IPS-18a (cell line): Measurements from ENCODE around the gene FNTB.

ENCODE experiments used
- H3K27ac ChIP-seq: one replicate; pipeline ENCODE4 v1.5.1; 2013; ENCODE audit warnings: low read length
- H3K27me3 ChIP-seq: one replicate; pipeline ENCODE4 v1.6.1; 2013; ENCODE audit warnings: mild to moderate bottlenecking, low read length; ENCODE audit not compliant: control insufficient read depth, insufficient read depth
- H3K36me3 ChIP-seq: one replicate; pipeline ENCODE4 v1.6.1; 2013; ENCODE audit warnings: low read depth, low read length; ENCODE audit not compliant: control insufficient read depth
- H3K4me1 ChIP-seq: one replicate; pipeline ENCODE4 v1.6.1; 2013; ENCODE audit warnings: low read depth, low read length; ENCODE audit not compliant: control insufficient read depth
- H3K4me3 ChIP-seq: one replicate; pipeline ENCODE4 v1.5.1; 2013; ENCODE audit warnings: low read length
- H3K9ac ChIP-seq: one replicate; pipeline ENCODE4 v1.6.1; 2013; ENCODE audit warnings: mild to moderate bottlenecking, low read length, moderate library complexity
- H3K9me3 ChIP-seq: one replicate; pipeline ENCODE4 v1.6.1; 2013; ENCODE audit warnings: low read depth, low read length; ENCODE audit not compliant: control insufficient read depth

FNTB gene

DNA sequence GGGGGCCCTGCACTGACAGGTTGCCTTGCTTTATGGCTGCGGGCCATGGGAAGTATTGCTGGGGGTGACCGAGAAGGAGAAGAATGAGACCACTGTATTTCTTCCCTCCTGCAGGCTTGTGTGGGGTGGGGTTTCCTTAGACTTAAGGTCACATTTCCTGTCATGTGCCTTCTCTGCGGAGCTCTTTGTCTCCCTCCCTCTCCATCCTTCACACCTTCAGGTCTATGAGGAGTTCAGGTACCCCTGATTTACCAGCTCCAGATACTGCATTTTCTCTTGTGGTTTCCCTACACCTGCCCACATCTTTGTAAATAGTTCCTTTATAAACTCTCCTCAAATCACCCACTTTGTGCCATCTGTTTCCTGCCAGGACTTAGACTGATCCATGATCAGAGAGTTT is 3.6 kb downstream of the FNTB start:
- no peaks in the 10 kb centered on the region for H3K9me3 ChIP-seq
- peaks cover 12% of the 10 kb centered on the region for H3K27me3 ChIP-seq
- no peaks in the 10 kb centered on the region for H3K36me3 ChIP-seq
- H3K9ac ChIP-seq, result no peak overlapping the region
- H3K27ac ChIP-seq, result no peak overlapping the region
- H3K4me1 ChIP-seq, result peaks cover 6% of the 10 kb centered on the region
- no peak overlapping the region for H3K4me3 ChIP-seq

DNA sequence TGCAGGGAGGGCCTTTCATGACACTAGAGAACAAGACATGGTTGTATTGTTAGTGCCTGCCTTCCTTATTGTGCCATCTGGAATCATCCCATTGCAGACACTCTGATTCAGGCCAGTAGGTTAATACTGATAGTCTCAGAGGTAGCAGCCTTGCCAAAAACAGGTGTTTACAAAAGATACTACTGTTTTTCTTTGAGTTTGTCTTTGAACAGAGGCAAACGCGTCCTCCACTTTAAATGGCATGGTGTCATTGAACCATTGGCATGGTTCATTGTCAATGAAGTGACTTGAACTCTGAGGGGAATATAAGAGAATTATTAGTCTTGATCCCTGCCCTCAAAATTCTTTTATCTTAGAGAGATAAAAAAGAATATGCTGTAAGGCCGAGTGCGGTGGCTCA is 4.2 kb downstream of the FNTB start:
- no peaks in the 10 kb centered on the region for H3K9me3 ChIP-seq
- no peaks in the 10 kb centered on the region for H3K36me3 ChIP-seq
- no peak overlapping the region for H3K27ac ChIP-seq
- no peak overlapping the region for H3K9ac ChIP-seq
- peaks cover 5% of the 10 kb centered on the region for H3K4me1 ChIP-seq
- peaks cover 5% of the 10 kb centered on the region for H3K27me3 ChIP-seq
- H3K4me3 ChIP-seq, result no peak overlapping the region

DNA sequence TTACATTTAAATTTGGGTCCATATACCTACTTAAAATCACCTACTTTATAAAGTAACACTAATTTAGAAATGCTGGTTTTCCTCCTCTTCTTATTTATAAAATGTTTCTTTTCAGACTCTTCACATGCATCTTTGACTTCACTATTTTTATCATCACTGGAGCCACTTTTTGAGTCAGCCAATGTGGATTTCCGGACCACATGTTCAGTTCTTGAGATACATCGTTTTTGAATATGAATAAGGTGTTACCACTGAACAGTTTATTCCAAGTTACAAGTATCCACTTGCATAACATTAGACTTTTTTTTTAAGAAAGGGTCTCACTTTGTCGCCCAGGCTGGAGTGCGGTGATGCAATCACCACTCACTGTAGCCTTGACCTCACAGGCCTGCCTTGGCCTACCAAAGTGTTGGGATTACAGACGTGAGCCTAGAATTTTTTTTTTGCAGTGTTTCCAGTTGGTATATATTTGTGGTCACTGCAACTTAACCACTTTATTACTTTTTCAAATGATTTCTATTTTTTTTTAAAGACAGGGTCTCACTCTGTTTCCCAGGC is 5.7 kb downstream of the FNTB start:
- Histone ChIP-seq H3K36me3 (no peaks in the 10 kb centered on the region), H3K9me3 (no peaks in the 10 kb centered on the region), H3K9ac (no peak overlapping the region), H3K4me1 (no peaks in the 10 kb centered on the region), H3K4me3 (no peak overlapping the region), H3K27ac (no peak overlapping the region), H3K27me3 (no peaks in the 10 kb centered on the region)

DNA sequence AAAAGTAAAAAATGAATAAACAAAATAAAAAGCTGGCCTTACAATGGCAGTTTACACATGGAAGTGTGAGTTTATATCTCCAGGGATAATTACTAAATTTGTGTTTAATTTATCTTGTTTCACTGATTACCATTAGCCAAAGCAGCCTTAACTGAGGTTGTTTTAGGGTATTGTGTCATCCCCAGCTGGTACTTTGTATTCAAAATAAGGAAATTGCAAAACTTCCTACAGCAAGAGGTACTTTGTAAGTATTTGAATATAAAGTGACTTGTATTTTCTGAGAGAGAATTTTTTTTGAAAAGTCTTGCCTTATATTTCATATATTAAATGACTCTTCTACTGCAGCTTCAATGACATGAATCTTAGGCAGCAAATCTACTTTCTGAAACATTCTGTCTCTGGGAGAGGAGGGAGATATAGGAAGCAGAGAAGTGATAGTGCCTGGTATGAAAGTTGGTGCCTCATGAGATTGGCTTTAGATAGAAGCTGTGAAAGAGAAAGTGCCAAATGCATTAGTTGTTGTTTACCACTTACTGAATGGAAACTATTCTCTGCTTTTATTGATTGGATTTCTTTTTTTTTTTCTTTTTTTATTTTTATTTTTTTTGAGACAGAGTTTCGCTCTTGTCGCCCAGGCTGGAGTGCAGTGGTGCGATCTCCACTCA is 6.7 kb downstream of the FNTB start:
- H3K36me3 ChIP-seq, result no peaks in the 10 kb centered on the region
- peaks cover under 1% of the 10 kb centered on the region for H3K4me1 ChIP-seq
- no peaks in the 10 kb centered on the region for H3K9me3 ChIP-seq
- H3K4me3 ChIP-seq, result no peak overlapping the region
- H3K27me3 ChIP-seq, result no peaks in the 10 kb centered on the region
- no peak overlapping the region for H3K9ac ChIP-seq
- no peak overlapping the region for H3K27ac ChIP-seq

GRCh38 chr14:64994540-64994939 is 7.8 kb downstream of the FNTB start:
- no peaks in the 10 kb centered on the region for H3K9me3 ChIP-seq
- H3K9ac ChIP-seq, result no peak overlapping the region
- no peak overlapping the region for H3K27ac ChIP-seq
- H3K4me3 ChIP-seq, result no peak overlapping the region
- no peaks in the 10 kb centered on the region for H3K36me3 ChIP-seq
- no peaks in the 10 kb centered on the region for H3K27me3 ChIP-seq
- peaks cover 3% of the 10 kb centered on the region for H3K4me1 ChIP-seq

DNA sequence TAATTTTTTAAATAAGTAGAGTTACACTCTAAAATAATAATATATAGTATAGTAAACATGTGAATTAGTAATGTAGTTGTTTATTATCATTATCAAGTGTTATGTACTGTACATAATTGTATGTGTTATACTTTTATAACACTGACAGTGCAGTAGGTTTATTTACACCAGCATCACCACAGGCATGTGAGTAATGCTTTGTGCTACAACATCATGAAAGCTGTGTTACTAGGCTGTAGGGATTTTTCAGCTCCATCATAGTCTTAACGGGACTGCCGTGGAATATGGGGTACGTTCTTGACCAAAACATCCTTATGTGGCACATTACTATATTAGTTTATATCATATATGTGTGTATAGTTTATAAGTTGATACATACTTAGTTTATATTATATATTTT is 8.6 kb downstream of the FNTB start:
- no peaks in the 10 kb centered on the region for H3K9me3 ChIP-seq
- H3K4me3 ChIP-seq, result no peak overlapping the region
- no peak overlapping the region for H3K27ac ChIP-seq
- peaks cover 3% of the 10 kb centered on the region for H3K4me1 ChIP-seq
- no peaks in the 10 kb centered on the region for H3K27me3 ChIP-seq
- H3K9ac ChIP-seq, result no peak overlapping the region
- H3K36me3 ChIP-seq, result no peaks in the 10 kb centered on the region

GRCh38 chr14:64997108-64997794 is 10.6 kb downstream of the FNTB start:
- no peaks in the 10 kb centered on the region for H3K9me3 ChIP-seq
- H3K27ac ChIP-seq, result no peak overlapping the region
- H3K4me1 ChIP-seq, result peaks cover 3% of the 10 kb centered on the region
- H3K27me3 ChIP-seq, result no peaks in the 10 kb centered on the region
- H3K36me3 ChIP-seq, result no peaks in the 10 kb centered on the region
- H3K4me3 ChIP-seq, result no peak overlapping the region
- no peak overlapping the region for H3K9ac ChIP-seq

- peaks cover 7% of the 10 kb centered on the region for H3K4me1 ChIP-seq
- H3K27ac ChIP-seq, result no peak overlapping the region
- no peak overlapping the region for H3K9ac ChIP-seq
- no peaks in the 10 kb centered on the region for H3K9me3 ChIP-seq
- H3K4me3 ChIP-seq, result no peak overlapping the region
- no peaks in the 10 kb centered on the region for H3K27me3 ChIP-seq
- no peaks in the 10 kb centered on the region for H3K36me3 ChIP-seq
Measured at GRCh38 chr14:64998455-64998931, 11.8 kb downstream of the FNTB start.

DNA sequence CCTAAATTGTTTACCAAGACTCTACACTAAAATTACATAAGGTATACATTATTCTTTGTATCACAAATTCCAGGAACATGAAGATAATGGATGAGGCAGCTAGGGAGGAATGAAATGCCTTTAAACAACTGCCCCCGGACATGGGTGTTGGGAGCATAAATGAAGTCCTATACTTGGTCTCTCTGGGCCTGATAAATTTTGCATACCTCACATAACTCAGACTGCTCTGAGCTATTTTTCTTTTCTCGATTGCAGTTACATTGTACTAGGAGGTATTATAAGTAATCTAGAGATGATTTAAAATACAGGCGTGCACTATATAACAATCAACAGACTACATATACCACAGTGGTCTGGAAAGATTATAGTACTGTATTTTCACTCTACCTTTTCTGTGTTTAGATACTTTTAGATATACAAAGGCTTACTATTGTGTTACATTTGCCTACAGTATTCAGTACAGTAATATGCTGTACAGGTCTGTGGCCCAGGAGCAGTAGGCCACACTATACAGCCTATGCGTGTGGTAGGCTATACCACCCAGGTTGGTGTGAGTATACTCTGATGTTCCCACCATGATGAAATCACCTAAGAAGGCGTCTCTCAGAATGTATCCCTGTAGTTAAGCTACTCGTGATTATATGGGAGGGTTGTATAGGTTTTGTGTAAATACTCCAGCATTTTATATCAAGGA is 14.3 kb downstream of the FNTB start:
- no peaks in the 10 kb centered on the region for H3K9me3 ChIP-seq
- H3K36me3 ChIP-seq, result no peaks in the 10 kb centered on the region
- no peak overlapping the region for H3K27ac ChIP-seq
- H3K27me3 ChIP-seq, result no peaks in the 10 kb centered on the region
- peaks cover 13% of the 10 kb centered on the region for H3K4me1 ChIP-seq
- H3K4me3 ChIP-seq, result no peak overlapping the region
- no peak overlapping the region for H3K9ac ChIP-seq

DNA sequence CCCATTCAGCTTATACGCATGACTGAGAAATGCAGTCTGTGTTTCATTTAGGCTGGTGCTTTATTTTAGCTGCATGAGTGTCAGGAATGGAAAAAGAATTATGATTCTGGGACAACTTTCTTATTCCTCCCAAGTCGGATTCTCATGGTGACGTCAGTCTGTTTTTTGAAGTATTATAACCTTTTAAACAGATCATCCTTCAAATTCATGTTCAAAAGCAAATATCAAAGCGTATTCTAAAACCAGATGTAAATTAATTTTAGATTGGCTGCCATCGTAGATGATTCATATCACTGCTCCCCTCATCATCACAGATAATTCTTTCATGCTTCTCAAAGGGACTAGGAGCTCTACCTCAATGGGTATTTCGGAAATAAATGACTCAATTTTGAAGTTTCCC is 15.0 kb downstream of the FNTB start:
- Histone ChIP-seq H3K27ac (no peak overlapping the region), H3K36me3 (no peaks in the 10 kb centered on the region), H3K9ac (no peak overlapping the region), H3K4me1 (peaks cover 13% of the 10 kb centered on the region), H3K9me3 (no peaks in the 10 kb centered on the region), H3K4me3 (no peak overlapping the region), H3K27me3 (no peaks in the 10 kb centered on the region)

GRCh38 chr14:65002586-65003210 is 16.0 kb downstream of the FNTB start:
- Histone ChIP-seq H3K9ac (no peak overlapping the region), H3K36me3 (no peaks in the 10 kb centered on the region), H3K4me3 (no peak overlapping the region), H3K27me3 (no peaks in the 10 kb centered on the region), H3K4me1 (peaks cover 13% of the 10 kb centered on the region), H3K9me3 (no peaks in the 10 kb centered on the region), H3K27ac (no peak overlapping the region)
